ENCODE measurements around the gene MUS81.

DNA sequence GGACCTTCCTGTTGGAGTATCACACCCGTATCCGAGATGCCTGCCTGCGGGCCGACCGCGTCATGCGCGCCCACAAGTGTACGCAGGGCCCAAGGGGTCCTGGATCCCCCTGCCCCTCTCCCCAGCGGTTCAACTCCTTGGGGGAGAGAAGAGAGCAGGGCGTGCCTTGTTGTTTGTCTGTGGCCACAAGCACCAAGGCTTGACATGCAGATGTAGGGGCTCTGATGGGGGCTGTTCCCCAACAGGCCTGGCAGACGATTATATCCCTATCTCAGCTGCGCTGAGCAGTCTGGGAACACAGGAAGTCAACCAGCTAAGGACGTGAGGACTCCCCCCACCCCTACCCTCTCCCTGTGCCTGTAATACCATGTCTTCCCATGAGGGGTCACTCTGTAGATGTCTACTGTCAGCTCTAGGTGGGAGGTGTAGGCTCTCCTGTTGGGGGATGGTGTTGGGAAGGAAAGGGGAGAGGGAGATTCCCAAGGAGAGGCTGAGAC, 9.1 kb upstream of the MUS81 start:
- TF ChIP-seq POLR2AphosphoS5 (IDR thresholded peaks at IDR 0.05; ENCODE audit: low read length) (peak; percentile 9; the same call in 1 of the 2 replicates), ZNF24 (IDR thresholded peaks at IDR 0.05) (no peak), HDGF (IDR thresholded peaks at IDR 0.05) (no peak), KAT2A (conservative IDR thresholded peaks at IDR 0.05; ENCODE audit: control insufficient read depth, low read depth, low read length) (no peak), CEBPB (IDR thresholded peaks at IDR 0.05; ENCODE audit: borderline replicate concordance in 1 of 2, low read depth in 2 of 2, low read length in 2 of 2) (no peak), TCF7 (IDR thresholded peaks at IDR 0.05; ENCODE audit: borderline replicate concordance) (no peak), SREBF1 (IDR thresholded peaks at IDR 0.05; ENCODE audit: low read length) (no peak), EP300 (IDR thresholded peaks at IDR 0.05; ENCODE audit: borderline replicate concordance in 1 of 2, control insufficient read depth in 1 of 2, low read depth in 2 of 2, low read length in 2 of 2) (no peak), SPI1 (IDR thresholded peaks at IDR 0.05; ENCODE audit: borderline replicate concordance, insufficient read depth, low read depth, low read length) (no peak)
